ENCODE measurements around the gene KSR1. TPM values are rescaled to one million over a fixed set of nuclear protein-coding genes. Genes with fewer than 3 reads are reported as not detected.

The KSR1 gene
- total RNA-seq, 4 donors from 2014 or later, result 10.4 to 17.7 (median 13.2) TPM

GRCh38 chr17:27518545-27519521, 62.6 kb downstream of the KSR1 start:
- Histone ChIP-seq H3K4me1 (no peaks in the 10 kb centered on the region), H3K27ac (no peak overlapping the region), H3K27me3 (no peaks in the 10 kb centered on the region), H3K4me3 (no peak overlapping the region), H3K36me3 (no peaks in the 10 kb centered on the region), H3K9me3 (no peaks in the 10 kb centered on the region)
- ATAC-seq (no peak), DNase-seq (no peak)
- TF ChIP-seq CTCF (IDR thresholded peaks at IDR 0.05 in 4 of 5, conservative IDR thresholded peaks at IDR 0.05 in 1 of 5) (no peak), POLR2A (IDR thresholded peaks at IDR 0.05) (no peak)
- in situ Hi-C loops (cut with MboI; ENCODE audit: low sequenced_read_pairs in 4 of 4) (no loop called here), intact Hi-C loops (cut with DNase I; ENCODE audit: low total_unique reads) (no loop called here)

DNA sequence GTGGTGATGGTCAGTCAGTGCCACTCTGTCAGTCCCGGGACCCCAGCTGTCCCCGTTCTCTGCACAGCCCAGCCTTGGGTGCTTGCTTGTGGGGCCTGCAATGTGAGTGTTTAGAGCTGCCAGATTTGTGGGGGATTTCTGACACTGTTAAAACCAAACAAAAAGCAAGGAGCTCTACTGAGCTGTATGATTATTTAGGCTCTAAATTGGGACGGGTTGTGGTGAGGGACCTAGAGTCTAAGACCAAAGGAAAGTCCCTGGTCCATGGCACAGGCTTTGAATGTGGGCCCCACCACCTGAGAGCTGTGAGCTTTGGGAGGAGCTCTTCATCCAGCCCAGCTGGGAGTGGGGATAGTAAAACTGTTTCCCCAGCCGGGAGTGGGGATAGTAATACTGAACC, 63.3 kb downstream of the KSR1 start:
- in situ Hi-C loops (cut with MboI; ENCODE audit: low sequenced_read_pairs in 4 of 4), result no loop called here
- intact Hi-C loops (cut with DNase I; ENCODE audit: low total_unique reads), result no loop called here
- H3K27ac ChIP-seq, result no peak overlapping the region

GRCh38 chr17:27520491-27521185, 64.4 kb downstream of the KSR1 start:
- intact Hi-C loops (cut with DNase I; ENCODE audit: low total_unique reads), result no loop called here
- in situ Hi-C loops (cut with MboI; ENCODE audit: low sequenced_read_pairs in 4 of 4), result no loop called here
- no peak overlapping the region for H3K27ac ChIP-seq

More for the DNA sequence above, 63.3 kb downstream of the KSR1 start:
- DNase-seq (no peak), ATAC-seq (no peak)
- no peak overlapping the region for H3K4me3 ChIP-seq
- no peak for TF ChIP-seq CTCF (IDR thresholded peaks at IDR 0.05 in 4 of 5, conservative IDR thresholded peaks at IDR 0.05 in 1 of 5)
- no peaks in the 10 kb centered on the region for H3K9me3 ChIP-seq
- no peaks in the 10 kb centered on the region for H3K4me1 ChIP-seq
- no peaks in the 10 kb centered on the region for H3K27me3 ChIP-seq
- no peaks in the 10 kb centered on the region for H3K36me3 ChIP-seq

More at GRCh38 chr17:27520491-27521185, 64.4 kb downstream of the KSR1 start:
- Histone ChIP-seq H3K9me3 (no peaks in the 10 kb centered on the region), H3K36me3 (no peaks in the 10 kb centered on the region), H3K4me1 (no peaks in the 10 kb centered on the region), H3K4me3 (no peak overlapping the region), H3K27me3 (no peaks in the 10 kb centered on the region)
- ATAC-seq (no peak), DNase-seq (no peak)
- TF ChIP-seq CTCF (IDR thresholded peaks at IDR 0.05 in 4 of 5, conservative IDR thresholded peaks at IDR 0.05 in 1 of 5) (no peak), POLR2A (IDR thresholded peaks at IDR 0.05) (no peak)

All from gastrocnemius medialis (tissue), 4 donors.